Measurements from ENCODE around the gene RIC8B.

The RIC8B gene

DNA sequence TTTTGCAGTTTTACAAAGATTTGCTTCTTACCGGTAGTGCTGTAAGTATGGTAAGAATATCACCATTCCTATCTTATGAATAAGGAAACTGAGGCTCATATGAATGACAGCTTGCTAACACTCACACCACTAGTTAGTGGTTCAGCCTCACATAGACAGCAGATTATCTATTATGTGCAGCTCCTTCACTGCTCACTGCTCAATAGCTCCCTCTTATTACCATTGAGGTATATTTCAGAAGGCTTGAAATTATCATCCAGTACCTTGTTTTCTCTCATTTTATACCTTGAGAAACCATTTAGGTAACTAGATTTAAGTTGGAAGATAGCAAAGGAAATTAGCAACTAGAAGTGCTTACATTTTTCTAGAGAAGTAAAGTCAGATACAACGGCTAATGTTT lies 15.5 kb downstream of the RIC8B start:
- Histone ChIP-seq H3K27me3 (no peaks in the 10 kb centered on the region), H3K27ac (no peak overlapping the region), H3K4me3 (ENCODE audit: low read depth in 1 of 2, low read length in 1 of 2) (no peak overlapping the region), H3K4me1 (ENCODE audit: control insufficient read depth in 1 of 2, insufficient read depth in 1 of 2, low read depth in 1 of 2, low read length in 1 of 2) (no peaks in the 10 kb centered on the region), H3K36me3 (peaks cover 9% of the 10 kb centered on the region), H3K9me3 (no peaks in the 10 kb centered on the region)
- TF ChIP-seq, protein P1, sequence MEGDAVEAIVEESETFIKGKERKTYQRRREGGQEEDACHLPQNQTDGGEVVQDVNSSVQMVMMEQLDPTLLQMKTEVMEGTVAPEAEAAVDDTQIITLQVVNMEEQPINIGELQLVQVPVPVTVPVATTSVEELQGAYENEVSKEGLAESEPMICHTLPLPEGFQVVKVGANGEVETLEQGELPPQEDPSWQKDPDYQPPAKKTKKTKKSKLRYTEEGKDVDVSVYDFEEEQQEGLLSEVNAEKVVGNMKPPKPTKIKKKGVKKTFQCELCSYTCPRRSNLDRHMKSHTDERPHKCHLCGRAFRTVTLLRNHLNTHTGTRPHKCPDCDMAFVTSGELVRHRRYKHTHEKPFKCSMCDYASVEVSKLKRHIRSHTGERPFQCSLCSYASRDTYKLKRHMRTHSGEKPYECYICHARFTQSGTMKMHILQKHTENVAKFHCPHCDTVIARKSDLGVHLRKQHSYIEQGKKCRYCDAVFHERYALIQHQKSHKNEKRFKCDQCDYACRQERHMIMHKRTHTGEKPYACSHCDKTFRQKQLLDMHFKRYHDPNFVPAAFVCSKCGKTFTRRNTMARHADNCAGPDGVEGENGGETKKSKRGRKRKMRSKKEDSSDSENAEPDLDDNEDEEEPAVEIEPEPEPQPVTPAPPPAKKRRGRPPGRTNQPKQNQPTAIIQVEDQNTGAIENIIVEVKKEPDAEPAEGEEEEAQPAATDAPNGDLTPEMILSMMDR (IDR thresholded peaks at IDR 0.05), result no peak

DNA sequence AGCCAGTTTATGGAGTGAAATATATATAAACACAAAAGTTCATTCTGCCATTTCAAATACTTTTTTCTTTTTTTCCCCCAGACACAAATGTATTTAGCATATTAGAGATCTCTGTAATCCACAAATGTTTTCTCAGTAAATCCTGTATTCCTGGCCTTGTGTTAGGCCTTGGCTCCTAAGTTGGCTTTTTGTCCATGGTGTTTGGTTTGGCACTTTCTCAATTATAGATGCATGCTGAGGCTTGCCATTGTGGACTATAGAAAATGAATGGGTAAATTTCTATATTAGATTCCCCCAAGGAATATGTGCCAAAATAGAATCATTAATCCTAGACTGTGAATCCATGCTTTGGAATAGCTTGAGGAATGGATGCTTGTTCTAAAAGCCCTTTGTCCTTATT lies 17.0 kb downstream of the RIC8B start:
- peaks cover 6% of the 10 kb centered on the region for H3K36me3 ChIP-seq
- TF ChIP-seq, protein P1 (IDR thresholded peaks at IDR 0.05), result no peak
- no peak overlapping the region for H3K4me3 ChIP-seq (ENCODE audit: low read depth in 1 of 2, low read length in 1 of 2)
- no peaks in the 10 kb centered on the region for H3K4me1 ChIP-seq (ENCODE audit: control insufficient read depth in 1 of 2, insufficient read depth in 1 of 2, low read depth in 1 of 2, low read length in 1 of 2)
- no peaks in the 10 kb centered on the region for H3K9me3 ChIP-seq
- H3K27me3 ChIP-seq, result no peaks in the 10 kb centered on the region
- no peak overlapping the region for H3K27ac ChIP-seq

DNA sequence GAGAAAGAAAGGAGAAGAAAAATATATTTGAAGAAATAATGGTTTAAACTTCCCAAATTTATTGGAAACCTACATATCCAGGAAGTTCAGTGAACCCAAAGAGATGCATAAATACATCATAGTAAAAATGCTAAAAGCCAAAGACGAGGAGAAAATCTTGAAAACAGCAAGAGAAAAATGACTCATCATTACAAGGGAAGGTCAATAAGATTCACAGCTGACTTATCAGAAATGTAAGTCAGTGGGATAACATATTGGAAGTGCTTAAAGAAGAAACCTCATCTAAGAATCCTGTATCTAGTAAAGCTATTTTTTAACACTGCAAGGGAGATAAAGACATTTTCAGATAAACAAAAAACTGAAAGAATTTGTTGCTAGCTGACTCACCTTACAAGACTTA lies 19.9 kb downstream of the RIC8B start:
- no peaks in the 10 kb centered on the region for H3K9me3 ChIP-seq
- no peaks in the 10 kb centered on the region for H3K27me3 ChIP-seq
- peaks cover 6% of the 10 kb centered on the region for H3K36me3 ChIP-seq
- H3K4me1 ChIP-seq (ENCODE audit: control insufficient read depth in 1 of 2, insufficient read depth in 1 of 2, low read depth in 1 of 2, low read length in 1 of 2), result no peaks in the 10 kb centered on the region
- TF ChIP-seq, protein P1 (IDR thresholded peaks at IDR 0.05), result no peak
- H3K27ac ChIP-seq, result no peak overlapping the region
- H3K4me3 ChIP-seq (ENCODE audit: low read depth in 1 of 2, low read length in 1 of 2), result no peak overlapping the region

DNA sequence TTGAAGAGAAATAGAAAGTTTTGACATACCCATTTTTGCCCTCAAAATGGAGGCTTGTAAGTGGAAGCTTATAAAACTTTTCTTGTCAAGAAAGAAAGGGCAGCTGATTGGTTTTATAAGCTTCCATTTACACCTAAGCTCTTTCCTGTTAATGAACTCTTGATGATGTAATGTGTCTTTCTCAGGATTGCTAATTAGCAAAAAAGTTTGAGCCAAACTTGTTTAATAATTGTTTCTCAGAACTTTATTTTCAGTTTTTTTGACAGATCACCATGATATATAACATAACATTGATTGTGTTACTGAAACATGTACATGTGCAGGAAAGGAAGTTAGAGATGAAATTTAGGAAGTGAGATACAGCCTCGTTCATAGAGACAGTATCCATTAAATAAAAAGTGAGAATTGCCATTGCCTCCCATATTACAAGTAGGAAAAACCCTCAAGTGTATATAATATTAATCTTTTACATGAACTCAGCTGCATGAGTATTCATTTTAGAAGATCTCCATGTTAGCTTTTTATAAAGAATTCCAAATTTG lies 26.8 kb downstream of the RIC8B start:
- Histone ChIP-seq H3K27me3 (no peaks in the 10 kb centered on the region), H3K27ac (no peak overlapping the region), H3K9me3 (no peaks in the 10 kb centered on the region), H3K4me3 (ENCODE audit: low read depth in 1 of 2, low read length in 1 of 2) (no peak overlapping the region), H3K36me3 (peaks cover 4% of the 10 kb centered on the region), H3K4me1 (ENCODE audit: control insufficient read depth in 1 of 2, insufficient read depth in 1 of 2, low read depth in 1 of 2, low read length in 1 of 2) (no peaks in the 10 kb centered on the region)
- TF ChIP-seq, protein P1 (IDR thresholded peaks at IDR 0.05), result no peak

DNA sequence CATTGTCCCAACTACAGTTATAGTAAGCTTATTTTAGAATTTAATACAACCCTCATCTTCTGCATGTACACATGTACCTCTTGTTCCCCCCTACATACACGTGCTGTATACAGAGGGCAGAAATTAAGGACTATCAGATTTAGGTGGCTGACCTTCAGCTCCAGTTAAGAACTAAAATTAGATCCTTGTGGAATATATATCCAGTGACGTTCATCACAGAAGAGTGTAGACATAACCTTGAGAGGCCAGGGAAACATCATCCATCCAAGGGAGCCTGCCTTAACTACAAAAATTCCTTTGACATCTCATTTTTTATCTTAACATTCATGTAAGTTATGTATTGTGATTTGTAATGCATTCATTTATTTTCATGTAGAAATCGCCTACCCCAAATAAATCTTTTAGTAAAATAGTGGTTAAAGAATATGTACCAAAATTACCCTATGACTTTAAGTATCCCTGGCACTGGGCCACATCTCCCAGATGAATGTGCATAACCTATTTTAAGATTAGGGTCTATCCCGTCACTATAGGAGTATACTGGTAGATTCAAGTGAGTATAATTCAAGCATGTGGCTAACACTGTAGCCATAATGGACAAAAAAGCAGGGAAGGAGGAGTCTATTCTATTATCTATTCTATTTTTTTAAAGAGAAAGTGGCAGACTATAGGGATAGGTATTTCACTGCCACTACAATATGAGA lies 27.5 kb downstream of the RIC8B start:
- Histone ChIP-seq H3K27ac (no peak overlapping the region), H3K4me3 (ENCODE audit: low read depth in 1 of 2, low read length in 1 of 2) (no peak overlapping the region), H3K36me3 (peaks cover 4% of the 10 kb centered on the region), H3K9me3 (no peaks in the 10 kb centered on the region), H3K27me3 (no peaks in the 10 kb centered on the region), H3K4me1 (ENCODE audit: control insufficient read depth in 1 of 2, insufficient read depth in 1 of 2, low read depth in 1 of 2, low read length in 1 of 2) (no peaks in the 10 kb centered on the region)
- TF ChIP-seq, protein P1 (IDR thresholded peaks at IDR 0.05), result no peak
